IPS DF 4.7 (cell line): ENCODE results near the gene KCNH1.
"Not testable (repeated sequence)": the region's sequence is repeated elsewhere in the genome, so short reads cannot be mapped to it uniquely, and the experiment has no call there.

Experiments used
- DNase-seq: peaks from one replicate; pipeline ENCODE4 v3.0.0-alpha.2; 2013; ENCODE audit warnings: low spot score; ENCODE audit errors: extremely low read depth

The KCNH1 gene

DNA sequence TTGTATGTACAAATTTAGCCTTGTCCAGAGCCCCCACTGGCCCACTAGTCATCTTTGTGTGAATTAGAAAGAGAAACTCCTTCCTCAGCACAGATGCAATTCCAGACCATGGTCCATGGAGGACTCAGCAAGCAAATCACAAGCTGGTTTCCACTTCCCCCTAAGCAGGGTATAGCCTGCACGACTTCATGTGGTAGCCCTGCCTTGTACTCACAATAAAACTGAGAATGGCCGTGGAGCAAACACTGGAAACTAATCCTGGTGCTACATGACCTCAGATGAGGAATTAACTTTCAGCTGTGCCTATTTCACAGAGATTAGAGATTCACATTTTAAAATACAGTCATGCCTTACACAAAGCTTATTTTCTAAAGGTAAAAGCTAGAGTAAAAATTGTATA, 32.5 kb downstream of the KCNH1 start:
- DNase-seq, result no peak

DNA sequence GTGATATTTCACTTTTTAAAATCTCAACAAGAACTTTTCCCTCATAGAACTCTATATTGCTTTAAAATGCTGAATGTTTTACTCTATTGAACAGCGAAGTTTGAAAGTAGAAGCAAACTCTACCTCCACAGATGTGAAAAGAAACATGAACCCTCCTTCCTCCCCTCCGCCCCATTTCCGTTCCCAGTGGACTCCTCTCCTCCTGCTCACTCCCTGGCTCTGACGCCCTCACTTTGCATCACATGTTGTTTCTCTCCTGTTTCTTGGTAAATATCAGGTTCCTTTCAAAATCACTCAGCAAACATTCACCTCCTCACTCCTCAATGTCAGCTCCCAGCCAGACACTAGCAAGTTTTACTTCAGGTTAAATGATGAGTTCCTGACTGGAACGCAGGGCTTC, 34.6 kb downstream of the KCNH1 start:
- DNase-seq, result no peak

DNA sequence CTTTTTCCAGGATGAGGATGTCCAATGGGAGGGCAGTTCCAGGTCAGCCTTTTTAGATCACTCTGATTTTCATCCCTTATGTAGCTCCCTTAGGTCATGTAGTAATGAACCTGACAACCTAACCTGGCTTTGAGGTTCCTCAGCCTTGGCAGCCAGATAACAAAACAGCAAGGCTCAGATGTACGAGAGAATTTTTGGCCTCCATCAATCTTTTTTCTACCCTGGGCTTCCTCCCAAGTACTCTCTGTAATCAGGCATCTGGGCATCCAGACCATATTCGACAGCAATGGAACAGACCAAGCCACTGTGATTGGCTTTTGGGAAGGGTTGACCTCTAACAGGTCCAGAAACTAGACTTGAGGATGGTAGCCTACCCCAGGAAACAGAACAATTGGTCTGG, 38.6 kb downstream of the KCNH1 start:
- no peak for DNase-seq

DNA sequence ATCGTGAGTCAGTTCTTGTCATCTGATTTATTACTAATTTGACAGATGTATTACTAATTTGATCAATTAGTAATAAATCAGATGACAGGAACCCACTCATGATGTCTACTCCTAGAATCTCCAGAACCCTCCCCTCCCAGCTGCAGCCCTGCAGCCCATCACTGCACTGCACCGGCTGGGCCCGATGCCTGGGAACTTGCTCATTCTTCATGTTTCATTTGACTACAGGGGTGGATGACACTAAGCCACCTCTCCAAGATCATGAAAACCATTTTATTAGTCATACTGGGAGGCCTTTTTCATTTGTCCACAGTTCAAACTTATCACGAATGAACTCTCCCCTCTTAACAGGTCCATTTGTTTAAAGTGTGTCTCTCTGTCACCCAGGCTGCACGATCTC, 41.0 kb downstream of the KCNH1 start:
- DNase-seq, result no peak

DNA sequence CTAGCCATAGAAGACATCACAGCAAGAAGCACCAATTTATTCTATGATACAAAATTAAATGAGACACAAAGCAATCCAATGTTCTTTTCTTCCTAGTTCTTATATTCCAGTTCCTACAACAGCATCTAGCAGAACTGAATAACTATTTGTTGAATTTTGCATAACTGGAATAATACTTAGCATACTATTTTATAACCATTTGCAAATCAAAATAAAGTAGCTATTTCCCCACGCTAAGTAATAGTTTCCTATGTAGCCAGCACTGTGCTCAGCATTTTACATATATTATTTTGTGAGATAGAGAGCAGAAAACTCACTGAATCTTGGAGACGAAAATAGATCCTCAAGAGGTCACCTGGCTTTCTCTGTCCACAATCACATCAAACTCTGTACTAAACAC, 42.1 kb downstream of the KCNH1 start:
- no peak for DNase-seq

DNA sequence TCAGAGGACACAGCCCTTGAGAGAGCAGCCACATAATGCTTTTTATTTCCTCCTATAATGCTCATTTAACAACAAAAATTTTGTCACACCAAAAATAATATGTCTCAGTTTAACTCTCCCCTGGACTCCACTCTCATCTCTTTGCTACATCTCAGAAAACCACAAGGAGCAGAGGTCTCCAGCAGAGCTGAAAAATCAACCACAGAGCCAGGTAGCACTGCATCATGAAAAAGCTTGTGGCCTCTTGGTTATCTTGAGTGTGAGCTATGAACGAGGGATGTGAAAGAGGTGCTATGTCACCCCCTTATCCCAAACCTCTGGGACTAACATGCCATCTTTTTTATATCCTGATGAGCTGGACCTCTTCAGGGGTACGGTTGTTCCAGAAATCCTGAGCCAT, 44.4 kb downstream of the KCNH1 start:
- DNase-seq, result no peak

DNA sequence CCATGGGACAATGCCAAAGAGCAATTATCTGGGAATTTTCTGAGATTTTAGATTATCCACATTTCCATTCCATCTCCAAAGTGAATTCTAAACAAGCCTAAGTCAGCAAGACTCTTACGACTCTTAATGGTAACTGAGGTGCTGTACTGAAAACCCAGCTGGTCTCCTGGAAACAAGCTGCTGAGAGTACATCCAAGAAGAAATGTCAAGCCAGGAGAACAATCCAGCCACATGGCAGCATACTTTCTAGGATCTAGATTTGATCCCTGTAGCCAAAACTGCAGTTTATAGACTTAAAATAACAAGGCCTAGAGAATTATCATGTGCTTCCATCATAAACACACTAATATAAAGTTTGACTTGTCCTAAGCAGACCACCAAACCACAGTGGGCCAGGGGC, 45.8 kb downstream of the KCNH1 start:
- no peak for DNase-seq

DNA sequence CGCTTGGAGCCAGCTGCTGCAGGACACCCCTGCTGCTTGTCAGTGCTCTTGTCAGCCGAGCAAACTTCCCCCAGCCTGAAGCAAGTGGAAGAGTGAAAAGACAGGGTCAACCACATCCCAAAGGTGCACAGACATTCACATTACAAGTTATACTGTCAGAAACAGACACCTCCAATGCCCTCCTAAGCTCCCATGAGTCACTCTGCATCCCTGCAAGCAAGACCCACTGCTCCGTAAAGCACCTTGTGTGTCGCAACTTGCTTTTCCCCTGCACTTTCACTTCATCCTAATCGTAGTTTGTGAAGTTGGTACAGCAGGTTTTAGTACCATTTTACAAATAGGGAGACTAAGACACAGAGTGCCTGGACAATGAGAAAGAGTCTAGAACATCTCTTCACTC, 51.1 kb downstream of the KCNH1 start:
- no peak for DNase-seq

DNA sequence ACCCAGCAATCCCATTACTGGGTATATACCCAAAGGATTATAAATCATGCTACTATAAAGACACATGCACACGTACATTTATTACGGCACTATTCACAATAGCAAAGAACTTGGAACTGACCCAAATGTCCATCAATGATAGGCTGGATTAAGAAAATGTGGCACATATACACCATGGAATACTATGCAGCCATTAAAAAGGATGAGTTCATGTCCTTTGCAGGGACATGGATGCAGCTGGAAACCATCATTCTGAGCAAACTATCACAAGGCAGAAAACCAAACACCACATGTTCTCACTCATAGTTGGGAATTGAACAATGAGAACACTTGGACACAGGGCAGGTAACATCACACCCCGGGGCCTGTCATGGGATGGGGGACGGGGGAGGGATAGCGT, 52.5 kb downstream of the KCNH1 start:
- DNase-seq, result not testable (repeated sequence)

DNA sequence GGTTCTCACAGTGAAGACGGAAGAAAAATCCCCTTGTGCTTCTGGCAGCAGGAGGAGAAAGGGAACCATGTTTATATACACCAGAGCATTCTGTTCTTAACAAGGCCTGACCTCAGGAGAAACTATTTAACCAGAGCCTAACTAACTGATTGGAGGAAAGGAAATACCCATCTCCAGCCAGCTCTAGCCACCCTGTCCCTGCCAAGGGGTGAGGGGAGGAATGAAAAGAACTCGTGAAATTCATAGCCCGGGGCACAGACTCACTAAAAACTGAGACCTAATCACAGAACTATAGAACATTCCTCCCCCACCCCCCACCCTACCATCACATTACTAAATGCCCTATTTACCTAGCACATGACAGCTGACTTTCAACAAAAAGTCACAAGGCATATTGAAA, 65.0 kb downstream of the KCNH1 start:
- no peak for DNase-seq

DNA sequence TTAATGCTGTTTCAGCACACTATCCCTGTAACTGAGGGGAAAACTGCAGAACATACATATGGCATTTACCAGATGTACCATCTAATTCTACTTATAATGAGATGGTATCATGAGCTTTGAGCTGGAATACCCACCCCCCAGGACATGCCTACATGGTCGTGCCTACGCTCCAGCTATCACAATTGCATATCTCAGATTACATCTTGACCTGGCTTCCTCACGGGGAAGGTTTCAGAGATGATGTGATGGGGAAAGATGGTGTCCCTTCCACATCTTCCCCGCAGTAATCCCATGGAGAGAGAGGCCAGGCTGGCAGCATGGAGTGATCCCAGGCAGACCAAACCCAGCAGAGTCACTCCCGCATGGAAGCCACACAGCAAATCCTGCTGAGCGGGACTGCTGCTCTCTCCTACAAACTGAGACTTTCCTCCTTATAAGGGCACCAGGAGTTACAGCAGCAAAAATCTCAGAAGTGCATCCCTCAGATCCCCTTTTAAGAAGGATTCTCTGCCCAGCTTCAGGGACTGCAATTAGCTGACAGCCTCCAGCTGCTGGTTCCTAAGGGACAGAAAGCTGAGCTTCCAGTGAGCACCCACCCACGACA, 67.1 kb downstream of the KCNH1 start:
- no peak for DNase-seq

DNA sequence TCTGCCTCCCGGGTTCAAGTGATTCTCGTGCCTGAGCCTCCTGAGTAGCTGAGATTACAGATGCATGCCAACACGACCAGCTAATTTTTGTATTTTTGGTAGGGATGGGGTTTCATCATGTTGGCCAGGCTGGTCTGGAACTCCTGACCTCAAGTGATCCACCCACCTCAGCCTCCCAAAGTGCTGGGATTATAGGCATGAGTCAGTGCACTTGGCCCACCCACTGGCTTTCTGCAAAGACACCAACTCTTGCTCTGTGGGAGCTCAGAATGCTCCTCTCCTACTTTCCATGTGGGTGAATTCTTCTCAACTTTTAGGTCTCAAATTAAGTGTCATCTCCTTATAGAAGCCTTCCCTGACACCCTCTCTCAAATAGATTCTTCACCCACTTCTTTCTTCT, 92.1 kb downstream of the KCNH1 start:
- DNase-seq, result not testable (repeated sequence)

DNA sequence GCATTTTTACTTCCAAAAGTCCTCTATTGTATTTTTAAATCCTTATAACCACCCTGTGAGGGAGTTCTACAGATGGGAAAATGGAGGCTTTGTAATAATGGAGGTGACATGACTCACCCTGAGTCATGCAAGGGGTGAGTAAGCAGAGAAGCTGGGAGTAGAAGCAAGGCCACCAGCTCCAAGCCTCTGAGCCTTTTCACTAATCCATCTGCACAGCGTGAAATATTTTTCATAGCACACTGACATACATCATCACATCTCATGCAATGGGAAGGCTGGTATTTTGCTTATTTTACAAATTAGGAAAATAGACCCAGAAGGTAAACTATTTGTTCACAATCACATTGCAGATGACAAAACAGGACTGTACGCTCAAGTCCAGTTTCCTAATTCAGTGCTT, 96.9 kb downstream of the KCNH1 start:
- DNase-seq, result no peak

DNA sequence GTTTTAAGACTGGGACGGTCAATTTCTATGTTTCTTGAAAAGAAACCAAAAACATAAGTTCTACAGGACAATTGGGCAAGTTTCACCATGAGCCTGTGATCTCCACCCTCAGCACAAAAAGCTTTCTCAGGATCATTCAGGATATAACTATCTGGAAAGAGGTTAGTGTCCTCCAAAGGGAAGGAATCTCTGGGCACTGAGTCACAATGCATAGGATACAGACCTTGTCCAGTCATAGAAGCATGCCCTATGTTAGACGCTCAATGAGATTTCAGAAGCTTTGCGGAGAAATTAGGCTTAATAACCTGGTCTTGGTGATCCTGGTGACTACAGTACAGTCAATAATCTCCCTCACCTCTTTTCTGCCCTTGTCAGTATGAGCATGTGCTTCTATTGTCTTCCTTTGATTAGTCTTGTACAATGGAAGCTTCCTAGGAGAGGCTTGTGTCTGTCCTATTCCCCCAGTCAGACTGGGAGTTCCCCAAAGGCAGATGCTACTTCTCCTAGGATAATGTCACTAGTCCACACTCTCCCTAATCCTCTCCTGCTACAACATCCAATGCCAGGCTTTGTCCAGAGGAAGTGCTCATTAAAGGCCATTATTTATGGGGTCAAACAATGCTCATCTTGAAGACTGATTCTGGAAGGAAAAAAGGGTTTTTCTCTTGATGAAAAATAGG, 97.4 kb downstream of the KCNH1 start:
- DNase-seq, result no peak

DNA sequence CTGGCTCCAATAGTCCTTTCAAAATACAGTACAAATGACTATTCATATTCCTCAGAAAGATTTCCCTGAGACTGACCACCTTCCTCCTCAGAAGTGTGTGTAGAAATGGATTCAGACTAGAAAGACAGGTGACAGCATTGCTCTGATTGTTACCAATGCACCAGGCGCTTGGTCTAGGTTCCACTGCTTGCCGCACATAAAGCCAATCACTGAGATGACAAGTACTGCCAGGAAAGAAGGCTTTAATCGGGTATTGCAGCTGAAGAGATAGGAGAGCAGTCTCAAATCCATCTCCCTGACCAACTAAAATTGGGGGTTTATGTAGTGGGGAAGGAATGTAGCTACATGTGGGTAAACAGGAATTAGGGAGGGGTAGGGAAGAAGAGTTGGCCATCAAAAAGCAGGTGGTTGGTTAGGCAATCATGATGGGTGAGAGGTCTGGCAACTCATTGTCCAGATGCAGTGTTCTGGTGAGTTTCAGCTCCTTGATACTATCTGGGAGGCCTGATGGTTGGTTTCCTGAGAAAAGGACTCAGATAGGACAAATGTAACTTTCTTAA, 98.0 kb downstream of the KCNH1 start:
- DNase-seq, result no peak

DNA sequence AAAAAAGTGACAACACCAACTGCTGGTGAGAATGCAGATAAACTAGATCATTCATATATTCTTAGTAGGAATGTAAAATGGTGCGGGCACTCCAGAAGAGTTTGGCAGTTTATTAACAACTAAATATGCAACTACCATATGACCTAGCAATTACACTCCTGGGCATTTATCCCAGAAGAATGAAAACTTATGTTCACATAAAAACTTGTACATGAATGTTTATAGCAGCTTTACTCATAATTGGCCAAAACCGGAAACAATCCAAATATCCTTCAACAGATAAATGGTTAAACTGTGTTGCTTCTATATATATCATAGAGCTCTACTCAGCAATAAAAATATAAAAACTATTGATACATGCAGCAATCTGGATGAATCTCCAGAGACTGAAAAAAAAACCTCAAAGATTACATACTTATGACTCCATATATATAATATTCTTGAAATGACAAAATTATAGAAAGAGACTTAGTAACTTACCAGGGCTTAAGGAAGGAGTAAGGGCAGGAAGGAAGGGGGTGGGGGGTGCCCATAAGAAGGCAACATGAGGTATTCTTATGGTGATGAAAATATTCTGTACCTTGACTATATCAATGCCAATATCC, 99.9 kb downstream of the KCNH1 start:
- DNase-seq, result no peak

DNA sequence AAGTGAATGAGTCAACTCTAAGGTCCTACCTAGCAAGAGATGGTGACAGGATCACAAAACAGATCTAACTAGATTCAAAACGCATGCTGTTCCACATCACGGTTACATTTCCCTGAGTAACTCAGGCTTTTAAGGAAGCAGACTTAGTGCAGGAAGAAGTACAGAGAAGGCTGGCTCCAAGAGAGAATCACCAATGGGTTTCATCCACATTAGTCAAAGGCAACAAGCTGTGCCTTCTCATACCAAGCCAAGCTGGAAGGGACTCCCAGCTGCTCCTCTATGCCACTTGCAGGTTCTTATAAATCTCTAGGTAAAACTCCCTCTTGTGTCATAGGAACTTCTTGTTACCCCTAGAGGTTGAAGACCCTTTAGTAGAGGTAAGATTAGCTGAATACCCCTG, 109.0 kb downstream of the KCNH1 start:
- no peak for DNase-seq

DNA sequence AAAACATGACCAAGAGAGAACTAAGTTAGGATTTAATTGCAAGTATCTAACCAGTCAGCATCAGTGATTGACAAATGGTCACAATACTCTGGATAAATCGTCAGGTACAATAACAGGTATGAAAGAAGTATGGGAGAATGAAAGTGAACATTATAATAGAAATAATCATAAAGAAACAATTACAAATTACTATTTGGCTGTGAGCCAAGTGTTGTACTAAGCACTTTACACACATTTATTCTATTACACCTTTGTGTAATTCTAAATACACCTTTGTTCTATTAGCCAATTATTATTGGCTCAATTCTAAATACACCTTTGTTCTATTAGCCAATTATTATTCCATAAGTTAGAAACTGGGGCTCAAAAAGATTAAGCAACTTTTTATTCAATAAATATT, 114.7 kb downstream of the KCNH1 start:
- no peak for DNase-seq

DNA sequence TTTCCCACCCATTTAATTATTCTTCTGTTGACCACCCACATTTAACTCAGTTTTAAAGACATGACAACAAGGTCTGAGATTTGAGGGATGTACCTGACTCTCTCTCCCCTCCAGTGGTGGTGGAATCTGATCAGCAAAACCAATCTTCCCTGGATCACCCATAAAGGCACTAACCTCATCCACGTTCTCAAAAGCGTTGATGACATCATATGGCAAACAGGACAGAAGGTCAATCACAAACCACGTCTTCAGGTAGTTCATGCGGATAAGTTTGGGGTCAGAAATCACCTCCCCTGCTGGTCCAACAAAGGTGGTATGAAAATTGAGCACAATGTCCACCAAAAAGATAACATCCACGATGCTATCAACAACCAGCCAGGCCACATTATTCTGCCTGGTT, 115.3 kb downstream of the KCNH1 start:
- DNase-seq, result no peak

DNA sequence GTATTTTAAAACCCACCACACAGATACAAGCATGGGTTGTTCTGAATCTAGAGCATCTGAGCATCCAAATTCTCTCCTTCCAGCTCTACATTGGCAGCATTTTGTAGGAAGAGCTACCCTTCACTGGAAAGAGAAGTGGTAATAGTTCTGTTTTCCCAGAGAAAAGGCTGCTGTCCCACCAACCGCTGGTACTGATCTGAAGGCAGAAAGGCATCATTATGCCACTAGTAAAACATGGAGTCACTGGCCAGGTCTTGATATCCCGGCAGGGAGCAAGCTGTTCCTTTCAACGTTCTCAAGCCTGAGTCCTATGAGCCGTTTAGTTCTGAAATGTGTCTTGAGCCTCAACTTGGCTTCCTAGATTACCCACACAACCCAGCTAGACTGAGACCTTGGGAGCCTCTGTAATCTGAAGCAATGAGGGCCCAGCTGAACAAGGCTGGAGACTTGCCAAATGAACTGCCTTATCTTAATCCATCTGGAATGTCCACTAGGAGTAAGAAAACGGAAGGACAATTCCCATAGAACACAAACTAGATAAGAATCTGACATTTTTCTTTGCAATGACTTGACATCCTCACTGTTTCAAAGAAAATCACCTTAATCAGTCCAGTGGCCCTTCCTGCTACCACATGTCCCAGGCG, 116.8 kb downstream of the KCNH1 start:
- no peak for DNase-seq

DNA sequence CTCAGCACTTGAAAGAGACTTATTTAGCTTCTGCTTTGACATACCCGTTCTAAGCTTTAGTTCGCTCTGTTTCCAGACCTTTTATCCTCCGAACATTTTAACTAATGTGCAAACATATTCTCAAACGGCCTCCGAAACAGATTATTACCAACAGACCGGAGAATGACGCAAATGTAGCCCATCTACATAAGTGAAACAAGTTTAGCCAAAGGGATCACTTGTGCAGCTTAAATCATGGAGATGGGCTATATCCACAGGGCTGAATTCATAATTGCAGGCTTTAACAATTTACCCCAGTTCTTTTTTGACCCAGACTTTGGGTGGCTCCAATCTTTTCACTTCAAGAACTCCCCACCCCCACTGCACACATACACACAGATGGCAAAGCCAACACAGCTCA, 119.7 kb downstream of the KCNH1 start:
- DNase-seq, result no peak
